Gastrocnemius medialis (tissue), 4 donors: ENCODE data around the gene OSGEP.

ENCODE experiments used
- CTCF ChIP-seq, 5 experiments: fragments of 450-650 bp in 3 of 5; fragments of 200-600 bp in 2 of 5; sonication (generic) in 2 of 5; IDR thresholded peaks in 4 of 5; conservative IDR thresholded peaks in 1 of 5; 1 replicate in 4 of 5; 2 replicates in 1 of 5; pipeline ENCODE4 v1.5.1; 2016 to 2019; ENCODE audit warnings: antibody characterized with exemption in 5 of 5, mild to moderate bottlenecking in 3 of 5, moderate library complexity in 3 of 5
- POLR2A ChIP-seq, 2 donors: fragments of 450-650 bp; IDR thresholded peaks; one replicate each; pipeline ENCODE4 v1.6.1; 2017; ENCODE audit warnings: antibody characterized with exemption in 2 of 2, mild to moderate bottlenecking in 2 of 2, moderate library complexity in 2 of 2

- TF ChIP-seq CTCF (IDR thresholded peaks at IDR 0.05 in 4 of 5, conservative IDR thresholded peaks at IDR 0.05 in 1 of 5) (no peak), POLR2A (IDR thresholded peaks at IDR 0.05) (no peak)
Observed at GRCh38 chr14:20472536-20473169, 18.0 kb upstream of the OSGEP start.
